ENCODE data around the gene NLN.
"Not testable (repeated sequence)": the region's sequence is repeated elsewhere in the genome, so short reads cannot be mapped to it uniquely, and the experiment has no call there.

The NLN gene

DNA sequence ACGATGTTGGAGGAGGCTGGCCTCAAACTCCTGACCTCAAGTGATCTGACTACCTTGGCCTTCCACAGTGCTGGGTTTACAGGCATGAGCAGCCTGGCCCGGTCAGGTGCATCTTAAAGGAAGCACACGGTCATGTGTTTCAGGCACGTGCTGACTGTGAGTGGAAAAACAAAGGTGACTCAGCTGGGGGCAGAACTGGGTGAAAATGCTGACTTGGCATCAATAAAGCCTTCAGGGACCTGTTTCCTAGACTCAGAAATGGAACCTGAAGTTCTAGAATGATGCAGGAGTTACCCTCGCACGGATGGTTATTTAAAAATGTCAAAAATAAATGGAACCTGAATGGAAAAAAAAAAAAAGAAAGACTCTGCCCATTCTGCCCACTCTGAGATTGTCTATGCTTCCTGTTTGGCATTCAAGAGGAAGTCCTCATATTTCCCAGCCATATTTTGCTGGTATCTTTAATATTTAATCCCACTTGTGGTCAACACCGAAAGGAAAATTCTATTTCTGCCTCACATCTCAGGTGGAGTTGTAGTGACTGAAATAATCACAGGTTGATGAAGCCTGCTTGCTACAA is 12.3 kb downstream of the NLN start:
- not testable (repeated sequence) for DNase-seq

DNA sequence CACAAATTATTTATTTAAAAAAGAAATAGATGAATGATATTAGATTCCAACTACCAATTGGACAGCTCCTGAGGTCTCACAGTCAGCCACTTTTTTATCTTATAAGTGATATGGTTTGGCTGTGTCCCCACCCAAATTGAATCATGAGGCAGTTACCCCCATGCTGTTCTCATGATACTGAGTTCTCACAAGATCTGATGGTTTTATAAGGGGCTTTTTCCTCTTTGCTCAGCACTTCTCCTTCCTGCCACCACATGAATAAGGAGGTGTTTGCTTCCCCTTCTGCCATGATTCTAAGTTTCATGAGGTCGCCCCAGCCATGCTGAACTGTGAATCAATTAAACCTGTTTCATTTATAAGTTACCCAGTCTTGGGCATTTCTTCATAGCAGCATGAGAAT is 12.9 kb downstream of the NLN start:
- no peak for DNase-seq

DNA sequence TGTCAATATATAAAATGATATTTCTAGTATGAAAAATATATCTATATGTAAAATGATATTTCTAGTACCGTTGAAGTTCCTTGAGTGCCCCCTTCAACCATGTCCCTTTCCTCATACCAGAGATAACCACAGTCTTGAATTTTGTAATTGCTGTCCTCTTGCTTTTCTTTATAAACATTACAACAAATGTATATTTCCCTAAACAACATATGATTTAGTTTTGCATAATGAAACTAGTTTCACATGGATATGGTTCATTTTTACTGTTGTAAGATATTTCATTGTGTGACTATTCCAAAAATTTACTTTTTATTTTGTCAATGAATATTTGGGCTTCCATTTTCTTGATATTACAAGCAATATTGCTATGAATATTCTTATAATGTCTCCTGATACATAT is 14.0 kb downstream of the NLN start:
- no peak for DNase-seq

DNA sequence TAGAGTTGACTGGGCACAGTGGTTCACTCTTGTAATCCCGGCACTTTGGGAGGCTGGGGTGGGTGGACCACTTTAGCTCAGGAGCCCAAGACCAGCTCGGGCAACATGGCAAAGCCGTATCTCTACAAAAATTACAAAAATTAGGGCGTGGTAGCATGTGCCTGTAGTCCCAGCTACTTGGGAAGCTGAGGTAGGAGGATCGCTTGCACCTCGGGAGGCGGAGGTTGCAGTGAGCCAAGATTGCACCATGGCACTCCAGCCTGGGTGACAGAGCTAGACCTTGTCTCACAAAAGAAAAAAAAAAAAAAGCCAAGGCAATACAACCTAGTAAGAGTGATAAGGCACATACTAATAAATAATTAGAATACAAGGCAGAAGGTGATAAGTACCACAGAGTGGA is 15.8 kb downstream of the NLN start:
- no peak for DNase-seq

DNA sequence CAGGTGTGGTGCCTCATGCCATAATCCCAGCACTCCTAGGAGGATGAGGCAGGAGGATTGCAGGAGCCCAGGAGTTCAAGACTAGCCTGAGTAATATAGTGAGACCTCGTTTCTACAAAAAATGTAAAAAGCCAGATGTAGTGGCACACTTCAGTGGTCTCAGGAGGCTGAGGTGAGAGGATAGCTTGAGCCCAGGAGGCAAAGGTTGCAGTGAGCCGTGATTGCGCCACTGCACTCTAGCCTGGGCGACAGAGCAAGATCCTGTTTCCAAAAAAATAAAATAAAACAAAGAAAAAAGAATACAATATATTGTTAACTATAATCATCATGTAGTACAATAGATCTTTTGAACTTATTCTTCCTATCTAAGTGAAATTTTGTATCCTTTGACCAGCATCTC is 16.3 kb downstream of the NLN start:
- DNase-seq, result no peak

DNA sequence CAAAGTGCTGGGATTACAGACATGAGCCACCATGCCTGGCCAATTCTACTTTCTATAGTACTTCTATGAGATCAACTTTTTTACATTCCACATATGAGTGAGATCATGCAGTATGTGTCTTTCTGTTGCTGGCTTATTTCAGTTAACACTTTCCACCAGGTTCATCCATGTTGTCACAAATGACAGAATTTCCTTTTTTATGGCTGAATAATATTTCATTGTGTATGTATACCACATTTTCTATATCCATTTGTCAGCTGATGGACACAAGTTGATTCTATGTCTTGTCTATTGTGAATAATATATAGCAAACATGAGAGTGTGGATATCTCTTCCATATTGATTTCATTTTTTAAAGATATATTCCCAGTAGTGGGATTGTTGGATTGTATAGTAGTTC is 17.2 kb downstream of the NLN start:
- no peak for DNase-seq

DNA sequence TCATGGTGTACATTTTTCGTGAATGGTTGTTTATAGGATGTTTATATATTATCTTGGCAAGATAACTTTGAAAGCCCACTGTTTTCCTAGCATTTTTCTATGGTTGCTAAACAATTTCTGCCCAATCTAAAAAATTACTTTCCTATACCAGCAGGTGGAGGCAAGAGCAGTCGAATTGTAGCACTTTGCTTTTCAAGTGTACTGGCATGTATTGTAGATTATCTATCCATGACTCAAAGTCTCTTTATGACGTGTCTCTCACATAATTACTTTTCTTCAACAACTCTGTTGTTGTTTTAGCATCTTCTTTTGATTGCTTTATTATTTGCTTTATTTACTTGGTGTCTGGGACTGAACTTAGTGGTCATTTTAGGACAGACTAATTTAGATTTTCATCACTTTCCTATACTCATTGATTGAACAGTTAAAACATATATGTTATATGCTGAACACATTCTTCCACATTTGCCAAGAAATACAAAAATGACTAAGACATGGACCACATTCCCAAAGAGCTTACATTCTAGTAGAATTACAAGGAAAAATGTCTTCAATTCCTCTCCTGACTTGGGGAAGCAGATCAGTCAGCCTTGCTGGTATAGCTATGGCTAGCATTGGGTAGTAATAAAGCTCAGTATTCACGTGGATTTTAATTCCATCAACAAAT is 20.7 kb downstream of the NLN start:
- no peak for DNase-seq

DNA sequence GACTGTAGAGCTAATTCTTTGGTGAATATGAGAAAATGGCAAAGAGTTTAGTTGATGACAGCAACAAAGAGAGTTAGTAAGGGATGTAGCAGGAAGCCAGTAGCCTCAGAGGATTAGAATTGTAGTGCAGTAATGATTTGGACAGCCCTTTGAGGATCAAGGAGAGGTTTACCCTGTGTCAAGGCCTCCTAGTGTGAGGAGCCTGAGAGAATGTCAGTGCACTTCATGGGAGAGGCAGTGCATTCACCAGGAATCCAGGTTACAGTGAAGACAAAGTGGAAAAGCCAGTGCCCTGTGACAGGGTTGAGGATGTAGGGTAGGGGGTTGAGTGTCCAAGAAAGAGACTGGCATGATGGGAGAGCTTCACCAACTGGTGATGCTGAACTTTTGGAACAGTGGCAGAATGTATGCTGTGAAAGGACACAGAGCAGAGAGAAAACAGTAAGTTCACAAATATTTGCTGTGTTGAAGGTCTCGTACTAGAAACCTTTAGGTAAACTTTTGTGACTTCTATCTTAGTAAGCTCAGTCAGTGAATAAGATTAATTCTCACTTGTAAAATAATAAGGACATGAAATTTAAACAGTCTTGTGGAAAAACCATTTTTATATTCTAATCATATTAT is 27.3 kb downstream of the NLN start:
- no peak for DNase-seq

DNA sequence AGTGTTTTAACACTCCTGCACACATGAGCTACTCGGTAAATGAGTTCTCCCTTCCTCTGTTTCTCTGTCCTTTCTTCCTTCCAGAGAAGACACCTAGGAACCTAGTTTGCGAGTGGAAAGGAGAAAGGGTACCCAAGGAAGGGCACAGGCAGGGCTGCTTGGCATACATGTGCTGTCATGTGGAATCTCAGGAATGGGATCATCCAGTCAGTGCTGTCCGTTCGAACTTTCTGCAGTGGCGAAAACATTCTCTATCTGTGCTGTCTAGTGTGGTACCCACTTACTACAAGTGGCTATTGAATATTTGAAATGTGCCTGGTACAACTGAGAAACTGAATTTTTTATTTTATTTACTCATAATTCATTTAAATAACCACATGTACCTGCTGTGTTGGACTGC is 28.0 kb downstream of the NLN start:
- no peak for DNase-seq

DNA sequence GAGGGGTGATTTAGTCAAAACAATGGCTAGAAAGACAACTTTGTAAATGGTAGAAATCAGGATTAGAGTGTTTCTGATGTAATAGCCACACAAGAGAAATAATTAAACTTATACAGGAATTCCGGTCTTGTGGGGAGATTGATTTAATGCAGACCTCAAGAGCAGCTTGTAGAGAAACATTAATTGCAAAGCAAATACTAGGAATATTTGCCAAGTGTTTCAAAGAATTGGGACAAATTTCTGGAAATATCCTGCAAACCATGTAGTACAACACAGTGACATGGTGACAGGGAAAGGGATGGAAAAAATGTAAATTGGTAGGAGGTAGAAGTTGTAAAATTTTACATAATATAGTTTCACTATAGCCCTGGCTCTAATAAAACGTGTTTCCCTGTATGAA is 28.9 kb downstream of the NLN start:
- no peak for DNase-seq

DNA sequence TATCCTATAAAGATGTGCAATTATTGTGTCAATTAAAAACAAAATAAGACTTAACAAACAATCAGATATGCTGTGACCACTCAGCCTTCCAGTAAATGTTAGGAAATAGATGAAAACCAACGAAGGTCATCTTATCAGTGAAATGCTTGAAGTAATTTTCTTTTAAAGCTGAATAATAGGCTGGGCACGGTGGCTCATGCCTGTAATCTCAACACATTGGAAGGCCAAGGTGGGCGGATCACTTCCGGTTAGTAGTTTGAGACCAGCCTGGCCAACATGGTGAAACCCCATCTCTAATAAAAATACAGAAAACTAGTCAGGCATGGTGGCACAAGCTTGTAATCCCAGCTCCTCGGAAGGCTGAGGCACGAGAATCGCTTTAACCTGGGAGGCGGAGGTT is 31.2 kb downstream of the NLN start:
- no peak for DNase-seq

DNA sequence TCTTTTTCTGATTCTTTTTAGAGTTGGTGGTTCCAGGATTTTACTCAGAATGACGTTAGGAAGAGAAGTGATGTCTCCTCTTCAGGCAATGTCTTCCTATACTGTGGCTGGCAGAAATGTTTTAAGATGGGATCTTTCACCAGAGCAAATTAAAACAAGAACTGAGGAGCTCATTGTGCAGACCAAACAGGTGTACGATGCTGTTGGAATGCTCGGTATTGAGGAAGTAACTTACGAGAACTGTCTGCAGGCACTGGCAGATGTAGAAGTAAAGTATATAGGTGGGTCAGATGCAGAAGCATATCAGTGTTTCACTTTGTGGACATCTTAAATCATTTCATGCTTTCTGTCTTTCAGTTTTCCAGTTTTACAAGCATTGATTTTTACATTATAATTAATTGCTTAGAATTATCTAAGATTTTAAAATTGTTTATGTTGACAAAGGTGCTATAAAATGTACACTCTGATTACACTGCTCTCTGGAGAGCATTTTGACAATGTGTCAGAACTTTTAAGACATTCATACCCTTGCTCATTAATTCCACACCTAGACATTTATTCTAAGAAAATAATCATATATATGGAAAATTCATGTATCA is 36.6 kb downstream of the NLN start:
- no peak for DNase-seq

DNA sequence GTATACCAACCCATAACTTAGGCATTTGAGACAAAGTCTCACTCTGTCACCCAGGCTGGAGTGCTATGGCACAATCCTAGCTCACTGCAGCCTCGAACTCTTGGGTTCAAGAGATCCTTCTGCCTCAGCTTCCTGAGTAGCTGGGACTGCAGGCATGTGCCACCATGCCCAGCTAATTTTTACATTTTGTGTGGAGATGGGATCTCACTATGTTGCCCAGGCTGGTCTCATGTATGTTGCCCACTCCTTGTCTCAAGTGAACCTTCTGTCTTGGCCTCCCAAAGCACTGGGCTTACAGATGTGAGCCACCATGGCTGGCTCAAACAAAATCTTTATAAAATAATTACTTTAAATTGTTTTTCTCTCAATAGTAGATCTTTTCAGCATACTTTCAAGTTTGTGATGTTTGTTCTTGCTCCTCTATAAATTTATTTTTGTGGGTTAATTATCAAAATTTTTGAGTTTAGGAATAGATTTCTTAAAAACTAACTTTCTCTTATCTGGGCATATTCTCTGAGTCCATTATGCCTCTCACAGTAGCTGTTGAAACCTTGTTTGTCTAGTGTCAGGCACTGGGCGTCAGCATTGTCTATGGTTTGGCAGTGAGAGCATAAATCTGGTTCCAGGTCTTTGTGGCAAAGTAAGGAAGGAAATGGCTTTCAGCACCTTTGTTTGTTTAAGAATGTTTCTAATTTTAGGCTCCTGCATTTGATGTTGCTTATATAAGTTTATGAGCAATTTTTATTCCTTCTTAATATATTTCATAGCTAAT is 38.7 kb downstream of the NLN start:
- no peak for DNase-seq

DNA sequence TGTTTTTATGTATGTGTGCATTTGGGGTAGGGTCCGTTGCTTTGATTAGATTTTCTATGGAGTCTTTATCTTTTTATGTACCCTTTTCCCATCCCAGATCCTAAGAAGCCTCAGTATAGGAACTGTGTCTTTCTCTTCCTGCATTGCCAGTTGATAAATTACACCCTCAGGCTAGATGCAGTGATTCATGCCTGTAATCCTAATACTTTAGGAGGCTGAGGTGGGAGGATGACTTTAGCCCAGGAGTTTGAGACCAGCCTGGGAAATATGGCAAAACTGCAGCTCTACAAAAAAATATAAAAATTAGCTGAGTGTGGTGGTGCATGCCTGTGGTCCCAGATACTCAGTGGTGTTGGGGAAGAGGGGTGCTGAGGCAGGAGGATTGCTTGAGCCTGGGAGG is 40.2 kb downstream of the NLN start:
- DNase-seq, result no peak

DNA sequence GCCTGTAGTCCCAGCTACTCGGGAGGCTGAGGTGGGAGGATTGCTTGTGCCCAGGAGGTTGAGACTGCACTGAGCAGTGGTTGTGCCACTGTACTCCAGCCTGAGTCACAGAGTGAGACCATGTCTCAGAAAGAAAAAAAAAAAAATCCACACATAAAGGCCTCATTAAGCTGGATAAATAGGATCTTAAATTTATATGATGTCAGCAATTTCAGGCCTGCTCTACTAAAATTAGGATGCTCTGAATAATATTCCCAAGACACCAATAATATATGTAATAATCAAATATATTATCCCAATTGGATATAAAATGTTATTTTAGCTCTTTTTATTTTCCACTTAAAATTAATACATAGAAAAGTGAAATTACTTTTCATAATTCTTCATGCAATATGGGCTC is 43.6 kb downstream of the NLN start:
- no peak for DNase-seq

DNA sequence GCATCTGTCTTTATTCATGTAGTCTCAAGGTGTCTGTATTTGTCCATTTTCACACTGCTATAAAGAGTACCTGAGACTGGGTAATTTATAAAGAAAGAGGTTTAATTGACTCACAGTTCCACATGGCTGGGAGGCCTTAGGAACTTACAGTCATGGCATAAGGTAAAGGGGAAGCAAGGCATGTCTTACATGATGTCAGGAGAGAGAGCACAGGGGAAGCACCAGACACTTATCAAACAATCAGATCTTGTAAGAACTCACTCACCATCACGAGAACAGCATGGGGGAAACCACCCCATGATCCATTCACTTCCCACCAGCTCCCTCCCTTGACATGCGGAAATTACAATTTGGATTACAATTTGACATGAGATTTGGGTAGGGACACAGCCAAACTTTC is 44.2 kb downstream of the NLN start:
- no peak for DNase-seq

DNA sequence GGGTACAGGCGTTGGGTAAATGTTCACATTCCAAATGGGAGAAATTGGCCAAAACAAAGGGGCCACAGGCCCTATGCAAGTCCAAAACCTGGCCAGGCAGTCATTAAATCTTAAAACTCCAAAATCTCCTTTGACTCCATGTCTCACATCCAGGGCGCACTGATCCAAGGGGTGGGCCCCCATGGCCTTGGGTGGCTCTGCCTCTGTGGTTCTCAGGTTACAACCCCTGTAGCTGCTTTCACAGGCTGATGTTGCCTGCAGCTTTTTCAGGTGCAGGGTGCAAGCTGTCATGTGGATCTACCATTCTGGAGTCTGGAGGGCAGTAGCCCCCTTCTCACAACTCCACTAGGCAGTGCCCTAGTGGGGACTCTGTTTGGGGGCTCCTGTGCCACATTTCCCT is 44.8 kb downstream of the NLN start:
- no peak for DNase-seq

DNA sequence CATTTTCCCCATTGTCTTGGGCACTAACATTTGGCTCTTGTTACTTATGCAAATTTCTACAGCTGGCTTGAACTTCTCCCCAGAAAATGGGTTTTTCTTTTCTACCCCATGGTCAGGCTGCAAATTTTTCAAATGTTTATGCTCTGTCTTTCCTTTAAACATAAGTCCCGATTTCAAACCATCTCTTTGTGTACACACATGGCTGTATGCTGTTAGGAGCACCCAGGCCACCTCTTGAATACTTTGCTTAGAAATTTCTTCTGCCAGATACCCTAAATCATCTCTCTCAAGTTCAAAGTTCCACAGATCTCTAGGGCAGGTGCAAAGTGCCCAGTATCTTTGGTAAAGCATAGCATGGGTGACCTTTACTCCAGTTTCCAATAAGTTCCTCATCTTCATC is 45.6 kb downstream of the NLN start:
- DNase-seq, result no peak

DNA sequence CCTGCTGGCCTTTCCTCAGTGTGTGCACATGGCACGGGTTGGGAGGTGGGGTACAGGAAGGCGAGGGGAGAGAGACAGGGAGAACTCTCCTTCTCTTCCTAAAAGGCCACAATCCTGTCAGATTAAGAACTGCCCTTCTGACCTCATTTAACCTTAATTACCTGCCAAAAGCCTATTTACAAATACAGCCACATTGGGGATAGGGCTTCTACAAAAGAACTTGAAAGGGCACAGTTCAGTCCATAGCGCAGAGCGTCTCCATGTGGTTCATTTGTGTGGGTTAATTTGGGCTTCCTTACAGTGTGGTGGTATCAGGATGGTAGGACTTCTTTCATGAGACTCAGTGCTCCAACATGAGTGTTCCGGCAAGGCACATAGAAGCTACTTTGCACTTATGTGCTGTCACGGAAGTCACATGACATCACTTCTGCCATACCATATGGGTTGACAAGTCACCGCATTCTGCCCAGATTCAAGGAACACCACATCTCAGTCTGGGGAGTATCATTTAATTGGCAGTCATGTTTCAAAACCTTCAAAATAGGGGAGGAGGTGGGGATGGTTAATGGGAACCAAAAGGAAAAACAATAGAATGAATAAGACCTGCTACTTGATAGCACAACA is 46.8 kb downstream of the NLN start:
- no peak for DNase-seq

DNA sequence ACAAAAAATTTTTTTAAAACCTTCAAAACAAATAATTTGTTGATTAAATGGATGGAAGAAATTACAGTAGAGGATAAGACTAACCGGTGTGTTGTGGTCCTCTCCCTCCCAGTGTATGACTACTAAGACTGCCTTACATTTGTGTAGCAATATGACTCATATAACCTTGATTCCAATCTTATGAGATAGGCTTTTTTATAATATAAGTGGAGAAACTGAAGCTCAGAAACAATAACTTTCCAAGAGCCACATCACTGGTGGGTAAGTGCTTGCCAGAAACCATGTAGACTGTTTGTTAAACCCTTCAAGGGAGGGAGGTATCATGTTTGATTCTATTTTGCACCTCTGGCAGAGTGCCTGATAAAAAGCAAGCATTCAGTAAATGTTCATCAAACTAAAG is 47.5 kb downstream of the NLN start:
- no peak for DNase-seq

DNA sequence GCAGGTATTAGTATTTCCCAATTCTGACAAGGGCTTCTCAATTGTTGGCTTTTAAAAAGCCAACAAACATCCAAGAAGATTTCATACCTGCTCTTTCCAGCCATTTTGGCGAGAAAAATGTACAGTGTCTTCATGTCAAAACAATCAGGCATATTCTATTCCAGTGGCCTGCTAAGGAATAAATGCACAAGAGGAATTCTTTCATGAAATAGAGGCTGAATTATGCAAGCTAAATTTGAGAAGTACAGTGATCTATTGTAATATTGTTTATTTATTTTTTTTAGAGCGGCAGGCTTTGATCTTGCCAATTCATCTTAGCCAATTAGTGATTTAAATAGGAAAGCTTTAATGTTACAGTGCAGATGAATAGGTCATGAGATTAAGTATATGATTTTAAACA is 49.3 kb downstream of the NLN start:
- no peak for DNase-seq

DNA sequence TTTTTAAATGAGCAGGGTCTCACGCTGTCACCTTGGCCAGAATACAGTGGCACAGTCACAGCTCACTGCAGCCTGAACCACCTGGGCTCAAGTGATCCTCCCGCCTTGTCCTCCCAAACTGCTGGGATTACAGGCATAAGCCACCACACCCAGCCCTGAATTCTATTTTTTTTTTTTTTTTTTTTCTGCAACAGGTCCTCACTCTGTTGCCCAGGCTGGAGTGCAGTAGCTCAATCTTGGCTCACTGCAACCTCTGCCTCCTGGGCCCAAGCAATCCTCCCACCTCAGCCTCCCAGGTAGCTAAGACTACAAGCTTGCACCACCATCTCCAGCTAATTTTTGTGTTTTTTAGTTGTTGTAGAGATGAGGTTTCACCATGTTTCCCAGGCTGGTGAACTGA is 51.0 kb downstream of the NLN start:
- not testable (repeated sequence) for DNase-seq

DNA sequence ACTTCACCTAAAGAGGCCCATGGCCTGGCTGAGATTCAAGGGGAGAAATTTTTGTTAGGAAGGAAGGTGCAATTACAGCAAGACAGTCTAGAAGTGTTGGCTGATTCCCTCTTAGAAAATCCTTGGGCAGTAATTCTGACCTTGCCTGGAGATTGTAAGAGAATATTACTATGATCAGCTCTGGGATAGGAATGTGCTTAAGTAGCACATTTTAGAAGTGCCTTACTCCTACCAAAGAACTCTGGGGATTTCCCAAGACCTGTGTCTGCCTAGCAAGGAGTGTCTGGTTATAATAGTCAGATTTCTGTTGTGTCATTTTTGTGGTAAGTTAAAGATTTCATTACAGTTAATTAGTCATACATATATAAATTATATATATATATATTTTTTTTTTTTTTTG is 52.3 kb downstream of the NLN start:
- DNase-seq, result no peak

Data from NCI-H526 treated with DMSO at 0.1 percent for 48 hours (cell line).